ENCODE data around the gene CALN1.
"Not testable (repeated sequence)": the region's sequence is repeated elsewhere in the genome, so short reads cannot be mapped to it uniquely, and the experiment has no call there.

The CALN1 gene

GRCh38 chr7:72267291-72267800, 144.8 kb downstream of the CALN1 start:
- DNase-seq (ENCODE audit: low read depth in 2 of 2) = no peak

DNA sequence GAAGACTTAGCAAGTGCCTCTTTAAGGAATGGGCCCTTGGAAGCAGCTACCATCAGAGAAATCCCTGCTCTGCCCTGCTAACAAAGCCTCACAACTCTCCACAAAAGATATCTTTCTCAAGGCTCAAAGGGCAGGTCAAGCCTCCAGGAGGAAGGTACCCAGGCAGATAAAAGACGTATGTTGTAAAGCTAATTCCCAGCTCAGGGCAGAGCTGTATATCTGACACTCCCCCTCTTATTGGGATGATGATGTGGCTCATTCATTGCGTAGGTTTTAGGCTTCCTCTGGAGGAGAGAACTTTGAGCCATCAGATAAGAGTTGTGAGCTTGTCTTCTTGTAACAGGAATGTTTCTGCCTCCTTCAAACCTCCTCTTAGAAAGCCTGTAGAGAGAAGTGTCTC, 145.4 kb downstream of the CALN1 start:
- DNase-seq (ENCODE audit: low read depth in 2 of 2) = no peak

GRCh38 chr7:72265071-72265904, 146.8 kb downstream of the CALN1 start:
- no peak for DNase-seq (ENCODE audit: low read depth in 2 of 2)

DNA sequence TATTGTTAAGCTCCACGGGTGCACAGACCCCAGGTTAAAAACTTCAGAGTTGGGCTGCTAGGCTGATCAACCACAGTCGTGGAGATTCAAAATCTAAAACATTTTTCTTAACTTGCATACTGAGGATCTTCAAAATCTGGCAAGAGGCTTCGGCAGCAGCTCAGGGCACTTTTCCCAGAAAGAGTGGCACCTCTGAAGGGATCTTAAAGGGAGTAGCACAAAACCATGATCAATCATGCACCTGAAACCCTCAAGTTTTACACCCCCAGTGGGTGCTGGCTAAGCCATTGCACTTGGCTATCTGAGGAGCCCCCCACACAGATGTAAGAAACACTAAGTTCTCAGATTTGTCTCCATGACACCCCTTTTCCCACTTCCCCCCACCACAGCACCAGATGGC, 151.7 kb downstream of the CALN1 start:
- no peak for DNase-seq (ENCODE audit: low read depth in 2 of 2)

- no peak for DNase-seq (ENCODE audit: low read depth in 2 of 2)
These were observed 154.1 kb downstream of the CALN1 start for GRCh38 chr7:72258074-72258473.

DNA sequence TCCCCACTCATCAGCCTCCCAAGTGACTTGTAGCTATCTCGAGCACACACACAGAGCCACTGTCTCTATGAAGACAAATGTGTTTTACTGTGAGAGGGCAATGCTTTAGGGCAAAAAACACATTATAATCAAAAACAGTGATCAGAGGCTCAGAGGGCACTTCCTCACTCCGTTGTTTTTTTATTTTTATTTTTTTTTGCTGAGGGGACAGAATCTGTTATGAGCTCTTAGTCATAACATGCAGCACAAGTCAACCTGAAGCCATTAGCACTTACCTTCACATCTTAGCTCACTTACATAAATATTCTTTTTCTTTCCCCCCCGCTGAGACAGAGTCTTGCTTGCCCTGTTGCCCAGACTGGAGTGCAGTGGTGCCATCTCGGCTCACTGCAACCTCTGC, 157.7 kb downstream of the CALN1 start:
- DNase-seq (ENCODE audit: low read depth in 2 of 2) = no peak

DNA sequence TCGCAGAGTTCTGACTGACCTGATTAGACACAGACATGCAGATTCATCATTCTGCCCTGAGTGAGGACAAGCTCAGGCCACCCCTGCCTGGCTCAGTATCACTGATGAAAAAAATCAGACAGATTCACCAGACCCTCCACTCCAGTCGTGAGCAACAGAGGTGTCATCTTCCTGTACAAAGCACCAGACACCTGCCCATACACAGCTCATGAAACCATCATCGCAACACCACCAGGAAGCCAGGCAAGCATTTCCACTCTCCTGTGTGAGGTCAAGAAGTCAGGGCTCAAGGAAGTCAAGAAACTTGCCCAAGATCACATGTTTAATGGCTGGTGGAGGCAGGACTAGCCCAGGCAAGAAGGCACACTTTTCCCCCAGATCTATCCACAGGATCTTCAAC, 163.0 kb downstream of the CALN1 start:
- DNase-seq (ENCODE audit: low read depth in 2 of 2) = no peak

DNA sequence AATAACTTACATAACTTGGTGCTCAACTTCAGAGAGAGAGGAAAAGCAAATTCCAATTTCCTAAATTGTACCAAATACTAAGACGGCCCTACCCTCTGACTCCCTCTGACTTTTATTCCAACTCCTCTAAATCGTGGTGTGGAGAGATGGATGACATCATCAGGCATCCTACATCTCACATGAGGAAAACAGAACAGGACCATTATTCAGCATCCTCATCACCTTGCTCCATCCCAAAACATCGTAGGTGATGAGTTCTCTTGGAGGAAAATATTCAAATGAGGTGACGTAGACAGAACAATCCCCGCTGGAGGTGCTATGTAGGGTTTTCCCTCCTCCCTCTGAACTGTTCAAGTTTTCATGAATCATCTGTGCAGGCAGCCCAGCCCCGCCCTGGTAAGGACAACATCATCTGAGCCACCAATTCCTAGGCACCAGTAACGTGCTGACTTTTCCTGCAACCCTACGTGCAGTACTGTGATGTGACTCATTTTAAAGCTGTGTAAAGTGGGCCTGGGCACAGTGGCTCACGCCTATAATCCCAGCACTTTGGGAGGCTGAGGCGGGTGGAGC, 167.2 kb downstream of the CALN1 start:
- no peak for DNase-seq (ENCODE audit: low read depth in 2 of 2)

DNA sequence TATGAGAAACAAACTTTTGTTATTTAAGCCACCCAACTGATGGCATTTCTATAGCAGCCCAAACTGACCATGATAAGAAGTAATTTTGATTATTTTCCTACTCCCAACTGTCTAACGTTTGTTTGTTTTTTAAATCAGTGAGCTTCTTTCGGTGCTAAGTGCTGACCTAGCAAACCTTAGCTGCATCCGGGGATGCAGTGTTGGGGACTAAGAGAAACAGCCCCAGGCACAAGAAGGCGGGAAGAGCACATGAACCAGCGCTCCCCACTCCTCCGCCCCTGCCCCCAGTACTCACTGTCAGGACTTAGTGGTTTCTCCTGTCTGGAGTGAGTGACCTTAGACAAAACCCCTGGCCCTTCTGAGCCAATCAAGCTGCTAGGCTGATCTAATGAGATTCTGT, 168.8 kb downstream of the CALN1 start:
- no peak for DNase-seq (ENCODE audit: low read depth in 2 of 2)

- DNase-seq (ENCODE audit: low read depth in 2 of 2) = no peak
These were observed 176.8 kb downstream of the CALN1 start for GRCh38 chr7:72235351-72235750.

DNA sequence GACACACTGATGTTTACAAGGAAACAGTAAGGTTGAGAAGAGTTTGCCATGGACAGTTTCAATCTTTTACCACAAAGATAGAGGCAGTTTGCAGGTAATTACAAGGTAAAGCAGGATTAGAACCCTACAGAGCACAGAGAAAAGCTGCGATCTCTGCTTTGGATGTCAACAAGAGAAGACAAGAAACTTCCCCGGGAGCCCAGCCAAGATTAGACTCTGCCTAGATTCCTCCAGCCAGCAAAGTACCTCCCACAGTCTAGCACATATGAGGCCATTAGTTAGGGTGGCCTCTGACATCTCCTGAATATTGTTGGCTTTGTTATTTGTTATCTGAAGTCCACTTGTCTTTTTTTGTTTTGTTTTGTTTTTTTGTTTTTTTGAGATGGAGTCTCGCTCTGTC, 178.1 kb downstream of the CALN1 start:
- no peak for DNase-seq (ENCODE audit: low read depth in 2 of 2)

DNA sequence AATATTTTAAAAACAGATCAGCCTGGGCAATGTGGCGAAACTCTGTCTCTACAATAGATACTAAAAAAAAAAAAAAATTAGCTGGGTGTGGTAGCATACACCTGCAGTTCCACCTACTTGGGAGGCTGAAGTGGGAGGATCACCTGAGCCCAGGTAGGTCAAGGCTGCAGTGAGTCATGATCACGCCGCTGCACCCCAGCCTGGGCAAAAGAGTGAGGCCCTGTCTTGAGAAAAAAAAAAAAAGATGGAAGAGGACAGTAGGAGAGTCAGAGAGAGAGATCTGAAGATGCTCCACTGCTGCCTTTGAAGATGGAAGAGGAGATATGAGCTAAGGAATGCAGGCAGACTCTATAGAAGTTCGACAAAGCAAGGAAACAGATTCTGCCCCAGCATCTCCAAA, 181.9 kb downstream of the CALN1 start:
- DNase-seq (ENCODE audit: low read depth in 2 of 2) = no peak

DNA sequence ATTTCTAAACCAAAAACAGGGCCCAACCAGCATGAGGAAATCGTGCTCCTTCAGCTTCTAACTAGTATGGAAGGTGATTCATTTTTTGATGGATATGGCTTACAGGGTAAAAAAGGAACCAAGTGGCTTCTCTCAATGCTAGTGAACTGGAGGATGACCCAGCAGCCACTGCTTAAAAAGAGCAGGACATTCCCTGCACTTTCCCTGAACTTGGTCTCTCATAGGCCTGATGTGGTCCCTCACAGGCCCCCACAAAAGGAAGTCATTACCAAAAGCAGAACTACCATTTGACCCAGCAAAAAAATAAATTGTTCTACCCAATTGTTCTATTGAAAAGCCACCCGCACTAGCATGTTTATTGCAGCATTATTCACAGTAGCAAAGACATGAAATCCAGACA, 188.8 kb downstream of the CALN1 start:
- no peak for DNase-seq (ENCODE audit: low read depth in 2 of 2)

- no peak for DNase-seq (ENCODE audit: low read depth in 2 of 2)
These were observed 190.0 kb downstream of the CALN1 start for GRCh38 chr7:72222136-72222535.

DNA sequence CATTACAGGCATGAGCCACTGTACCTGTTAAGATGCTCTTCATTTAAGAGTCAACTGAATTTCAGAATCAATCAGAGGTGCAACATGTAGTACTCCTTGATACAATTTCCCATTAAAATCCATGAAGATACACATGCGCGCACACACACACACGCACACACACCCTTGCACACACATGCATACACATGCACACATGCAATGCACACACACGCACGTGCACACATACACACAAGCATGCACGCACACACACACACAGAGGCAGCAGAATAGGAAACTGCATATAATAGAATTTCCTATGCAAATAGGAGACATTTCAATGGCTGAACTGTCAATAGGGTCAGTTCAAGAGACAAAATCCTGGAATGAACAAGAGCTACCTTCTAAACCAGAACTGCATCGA, 192.6 kb downstream of the CALN1 start:
- no peak for DNase-seq (ENCODE audit: low read depth in 2 of 2)

DNA sequence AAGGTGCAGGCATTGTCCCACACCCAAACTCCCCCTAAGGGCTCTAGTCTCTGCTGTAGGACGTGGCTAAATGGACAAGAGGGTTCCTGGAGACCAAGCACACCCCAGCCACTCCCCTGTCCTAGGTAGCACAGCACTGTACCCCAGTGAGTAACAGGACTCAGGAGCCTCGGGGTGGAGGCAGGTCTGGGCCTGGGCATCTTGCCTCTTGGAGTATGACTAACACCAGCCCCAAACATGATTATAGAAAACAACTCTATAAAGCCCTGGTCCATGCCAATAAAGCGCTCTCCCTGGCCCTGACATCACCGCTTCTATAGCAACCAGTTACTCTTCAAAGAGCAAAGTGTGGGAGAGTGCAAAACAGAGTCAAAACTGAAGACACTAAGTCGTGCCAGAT, 195.0 kb downstream of the CALN1 start:
- no peak for DNase-seq (ENCODE audit: low read depth in 2 of 2)

DNA sequence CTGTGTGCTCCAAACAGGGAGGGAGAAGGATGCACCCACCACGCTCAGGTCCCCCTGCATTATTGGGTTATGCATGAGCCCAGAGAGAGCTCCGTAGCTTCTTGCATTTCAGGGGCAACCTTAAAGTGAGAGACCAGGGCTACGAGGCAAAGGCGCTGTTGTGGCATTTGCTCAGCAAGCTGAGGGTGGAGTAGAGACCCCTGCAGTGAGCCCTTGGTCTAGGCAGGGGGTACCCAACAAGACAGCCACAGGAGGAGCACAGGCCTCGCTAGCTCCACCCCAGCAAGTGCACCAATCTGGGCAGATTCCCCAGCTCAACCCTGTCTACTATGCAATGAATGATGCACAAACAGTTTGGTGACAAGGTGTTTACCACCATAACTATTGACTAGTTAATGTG, 198.4 kb downstream of the CALN1 start:
- DNase-seq (ENCODE audit: low read depth in 2 of 2) = no peak

GRCh38 chr7:72213081-72213480, 199.1 kb downstream of the CALN1 start:
- no peak for DNase-seq (ENCODE audit: low read depth in 2 of 2)

- DNase-seq (ENCODE audit: low read depth in 2 of 2) = no peak
These were observed 201.0 kb downstream of the CALN1 start for GRCh38 chr7:72211175-72211574.

DNA sequence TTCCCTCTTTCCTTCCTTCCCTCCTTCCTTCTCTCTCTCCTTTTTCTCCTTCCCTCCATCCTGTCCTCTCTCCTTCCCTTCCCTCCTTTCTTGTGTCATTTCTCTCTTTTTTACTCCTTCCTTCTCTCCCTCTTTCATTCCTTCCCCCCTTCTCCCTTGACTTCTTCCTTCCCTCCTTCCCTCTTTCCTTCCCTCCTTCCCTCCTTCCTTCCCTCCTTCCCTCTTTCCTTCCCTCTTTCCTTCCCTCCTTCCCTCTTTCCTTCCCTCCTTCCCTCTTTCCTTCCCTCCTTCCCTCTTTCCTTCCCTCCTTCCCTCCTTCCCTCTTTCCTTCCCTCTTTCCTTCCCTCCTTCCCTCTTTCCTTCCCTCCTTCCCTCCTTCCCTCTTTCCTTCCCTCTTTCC, 203.1 kb downstream of the CALN1 start:
- DNase-seq (ENCODE audit: low read depth in 2 of 2) = not testable (repeated sequence)

- no peak for DNase-seq (ENCODE audit: low read depth in 2 of 2)
These were observed 216.0 kb downstream of the CALN1 start for GRCh38 chr7:72196176-72196575.

GRCh38 chr7:72190919-72191318, 221.2 kb downstream of the CALN1 start:
- no peak for DNase-seq (ENCODE audit: low read depth in 2 of 2)

- DNase-seq (ENCODE audit: low read depth in 2 of 2) = no peak
These were observed 222.0 kb downstream of the CALN1 start for GRCh38 chr7:72190146-72190545.

GRCh38 chr7:72187179-72187578, 225.0 kb downstream of the CALN1 start:
- DNase-seq (ENCODE audit: low read depth in 2 of 2) = no peak
